GM12878 (cell line): ENCODE results near the gene SERPINB10. TPM values are rescaled to one million over a fixed set of nuclear protein-coding genes. Genes with fewer than 3 reads are reported as not detected.

Experiments
- BCL11A ChIP-seq: IDR thresholded peaks from 2 replicates; pipeline ENCODE4 v1.6.1; 2011; ENCODE audit warnings: low read depth, low read length
- CEBPB ChIP-seq, 2 experiments: fragments of 150-350 bp in 1 of 2; IDR thresholded peaks; 2 replicates each; pipeline ENCODE4 v1.6.1; 2012 to 2014; ENCODE audit warnings: low read depth in 2 of 2, low read length in 2 of 2, borderline replicate concordance in 1 of 2, inconsistent platforms in 1 of 2
- EED ChIP-seq: sonication (generic); IDR thresholded peaks from 2 replicates; pipeline ENCODE4 v1.6.1; 2016; ENCODE audit warnings: antibody characterized with exemption, low read depth
- ETV6 ChIP-seq, 2 experiments: fragments of 450-650 bp in 1 of 2; IDR thresholded peaks in 1 of 2; conservative IDR thresholded peaks in 1 of 2; 2 replicates each; pipeline ENCODE4 v1.6.1; 2014; ENCODE audit warnings: antibody characterized with exemption in 1 of 2, borderline replicate concordance in 1 of 2, low read depth in 1 of 2, mild to moderate bottlenecking in 1 of 2, moderate library complexity in 1 of 2
- FOXM1 ChIP-seq: IDR thresholded peaks from 2 replicates; pipeline ENCODE4 v1.6.1; 2012; ENCODE audit warnings: low read depth, mild to moderate bottlenecking, inconsistent platforms, low read length, moderate library complexity
- IKZF1 ChIP-seq: fragments of 450-650 bp; conservative IDR thresholded peaks from 2 replicates; pipeline ENCODE4 v1.6.1; 2017; ENCODE audit warnings: antibody characterized with exemption, mild to moderate bottlenecking
- IKZF2 ChIP-seq, 2 experiments: fragments of 450-650 bp; IDR thresholded peaks; 2 replicates each; pipeline ENCODE4 v1.6.1; 2017; ENCODE audit warnings: mild to moderate bottlenecking in 2 of 2, moderate library complexity in 2 of 2
- JUND ChIP-seq: IDR thresholded peaks from 2 replicates; pipeline ENCODE4 v1.6.1; 2012; ENCODE audit warnings: low read depth, mild to moderate bottlenecking, low read length, improper control_type of control experiment, moderate library complexity
- MXI1 ChIP-seq: fragments of 150-350 bp; IDR thresholded peaks from 2 replicates; pipeline ENCODE4 v1.6.1; 2011; ENCODE audit warnings: low read depth, mild to moderate bottlenecking, inconsistent platforms, low read length, improper control_type of control experiment
- NBN ChIP-seq: fragments of 450-650 bp; IDR thresholded peaks from 2 replicates; pipeline ENCODE4 v1.6.1; 2016
- PML ChIP-seq: IDR thresholded peaks from 2 replicates; pipeline ENCODE4 v1.6.1; 2012; ENCODE audit warnings: low read length, inconsistent platforms
- POLR2AphosphoS2 ChIP-seq: IDR thresholded peaks from 2 replicates; pipeline ENCODE4 v1.6.1; 2011; ENCODE audit warnings: low read depth, mild to moderate bottlenecking, low read length, improper control_type of control experiment, moderate library complexity
- POU2F2 ChIP-seq: IDR thresholded peaks from 3 replicates; pipeline ENCODE4 v1.6.1; 2011; ENCODE audit warnings: low read depth, mild to moderate bottlenecking, low read length, borderline replicate concordance
- RFX5 ChIP-seq: IDR thresholded peaks from 2 replicates; pipeline ENCODE4 v1.6.1; 2011; ENCODE audit warnings: low read depth, low read length, improper control_type of control experiment
- RUNX3 ChIP-seq: IDR thresholded peaks from 2 replicates; pipeline ENCODE4 v1.6.1; 2012; ENCODE audit warnings: low read length, inconsistent platforms
- SIN3A ChIP-seq: IDR thresholded peaks from 2 replicates; pipeline ENCODE4 v1.6.1; 2012; ENCODE audit warnings: low read depth, low read length, improper control_type of control experiment
- TARDBP ChIP-seq: IDR thresholded peaks from 2 replicates; pipeline ENCODE4 v1.6.1; 2016; ENCODE audit warnings: borderline replicate concordance
- polyA plus RNA-seq, 11 experiments: library from polyadenylated mRNA; depleted of rRNA in 4 of 11; unstranded in 6 of 11; stranded (reverse) in 5 of 11; fragments of >200 nt; fragmentation: Nextera tagmentation in 4 of 11; fragmentation: Illumina TruSeq in 1 of 11; extraction: Ambion mirVana in 4 of 11; extraction: Trizol in 1 of 11; gene quantifications; 1 replicate in 1 of 11; 2 replicates in 10 of 11; pipeline versions ENCODE4 v1.2.1 to v1.2.3, GENCODE V29; 2011 to 2016; ENCODE audit warnings: inconsistent platforms in 2 of 11, missing spikeins in 2 of 11, low read depth in 1 of 11
- total RNA-seq, 4 experiments: library from RNA; depleted of rRNA in 3 of 4; stranded (reverse); fragments of >200 nt in 3 of 4; fragmentation: Illumina TruSeq in 1 of 4; extraction: Trizol in 1 of 4; gene quantifications; 2 replicates each; pipeline versions ENCODE4 v1.2.1 to v1.2.3, GENCODE V29; 2013 to 2021
- TF ChIP-seq, protein P1 (sequence below), 3 experiments: IDR thresholded peaks in 2 of 3; conservative IDR thresholded peaks in 1 of 3; 2 replicates each; pipeline ENCODE4 v1.5.1; 2011; ENCODE audit warnings: low read depth in 3 of 3, low read length in 3 of 3, mild to moderate bottlenecking in 3 of 3, control low read depth in 2 of 3, moderate library complexity in 2 of 3, inconsistent platforms in 1 of 3, mixed read lengths in 1 of 3; ENCODE audit not compliant: control insufficient read depth in 2 of 3, insufficient read depth in 1 of 3; ENCODE audit errors: extremely low read depth in 1 of 3
- TF ChIP-seq, protein P2 (sequence below): fragments of 450-650 bp; IDR thresholded peaks from 2 replicates; pipeline ENCODE4 v1.6.1; 2016; ENCODE audit warnings: mild to moderate bottlenecking
- TF ChIP-seq, protein P3 (sequence below): fragments of 450-650 bp; IDR thresholded peaks from 2 replicates; pipeline ENCODE4 v1.6.1; 2016; ENCODE audit warnings: mild to moderate bottlenecking
- TF ChIP-seq, protein P4 (sequence below): fragments of 450-650 bp; IDR thresholded peaks from 2 replicates; pipeline ENCODE4 v1.6.1; 2017; ENCODE audit warnings: low read depth, mild to moderate bottlenecking, moderate library complexity
- TF ChIP-seq, protein P5 (sequence below): IDR thresholded peaks from 2 replicates; pipeline ENCODE4 v1.6.1; 2011; ENCODE audit warnings: mild to moderate bottlenecking, low read depth, low read length, moderate library complexity; ENCODE audit not compliant: insufficient replicate concordance

The SERPINB10 gene
- total and polyA plus RNA-seq, 10 of the 15 experiments (the other 5 are each of a cell fraction or from before 2014, with no cell fraction given), result 12.0 to 83.5 (median 24.1) TPM

DNA sequence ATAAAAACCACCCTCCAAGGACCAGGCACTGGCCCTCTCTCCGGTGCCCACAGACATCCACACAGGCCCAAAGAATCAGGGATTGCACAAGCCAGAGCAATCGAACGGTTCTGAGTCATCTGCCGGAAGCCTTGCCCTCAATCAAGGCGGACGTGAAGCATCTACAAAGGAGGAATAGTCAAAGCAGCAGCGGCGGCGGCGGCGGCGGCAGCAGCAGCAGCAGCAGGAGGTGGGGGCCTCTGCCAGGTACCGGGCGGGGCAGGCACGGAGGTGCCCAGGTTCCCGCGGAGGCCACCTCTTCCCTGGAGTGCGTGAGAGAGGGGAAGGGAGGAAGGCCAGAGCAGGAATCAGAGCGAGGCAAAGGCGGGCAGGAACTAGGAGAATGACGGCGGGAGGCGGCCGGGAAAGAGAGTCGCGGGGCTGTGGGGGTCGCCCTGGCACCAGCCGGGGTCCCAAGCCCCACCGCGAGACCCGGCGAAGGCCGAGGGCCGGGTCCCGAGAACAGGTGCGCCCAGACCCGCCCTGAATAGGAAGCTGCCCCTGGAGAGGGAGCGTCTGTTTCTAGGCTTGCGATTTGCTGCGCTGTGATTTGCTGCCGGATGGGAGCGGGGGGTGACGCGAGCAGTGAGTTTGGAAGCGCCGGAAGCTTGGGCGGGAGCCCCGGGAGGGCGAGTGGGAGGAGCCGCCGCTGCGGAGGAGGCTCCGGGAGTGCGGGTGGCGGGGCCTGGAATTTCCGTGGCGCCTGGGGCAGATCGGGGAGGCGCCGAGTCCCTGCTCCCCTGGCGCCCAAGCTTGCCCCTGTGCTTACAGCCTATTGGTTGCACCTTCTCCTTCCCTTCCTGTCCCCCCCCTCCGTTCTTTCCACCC, 62.4 kb downstream of the SERPINB10 start, which contains the start of gene SERPINB8 (continued):
- peak; percentile 56; the same call in 2 of the 3 replicates for TF ChIP-seq POU2F2
- TF ChIP-seq JUND, result no peak
- peak in 1 of 2 experiments; percentile 70; a peak in 1 of 4 replicates for TF ChIP-seq CEBPB (IDR thresholded peaks at IDR 0.05; ENCODE audit: borderline replicate concordance in 1 of 2, low read depth in 2 of 2, low read length in 2 of 2)
- no peak for TF ChIP-seq SIN3A
- TF ChIP-seq IKZF2 (IDR thresholded peaks at IDR 0.05), result peak; percentile 61 to 63; a peak in 2 of 4 replicates
- 0 out of 4 replicates have a peak, but pooled peaks of 1 of the 2 experiments have one; percentile 30 for TF ChIP-seq ETV6 (conservative IDR thresholded peaks at IDR 0.05 in 1 of 2, IDR thresholded peaks at IDR 0.05 in 1 of 2; ENCODE audit: borderline replicate concordance in 1 of 2, low read depth in 1 of 2)
- TF ChIP-seq BCL11A, result peak; percentile 11; the same call in 1 of the 2 replicates
- TF ChIP-seq, protein P1, sequence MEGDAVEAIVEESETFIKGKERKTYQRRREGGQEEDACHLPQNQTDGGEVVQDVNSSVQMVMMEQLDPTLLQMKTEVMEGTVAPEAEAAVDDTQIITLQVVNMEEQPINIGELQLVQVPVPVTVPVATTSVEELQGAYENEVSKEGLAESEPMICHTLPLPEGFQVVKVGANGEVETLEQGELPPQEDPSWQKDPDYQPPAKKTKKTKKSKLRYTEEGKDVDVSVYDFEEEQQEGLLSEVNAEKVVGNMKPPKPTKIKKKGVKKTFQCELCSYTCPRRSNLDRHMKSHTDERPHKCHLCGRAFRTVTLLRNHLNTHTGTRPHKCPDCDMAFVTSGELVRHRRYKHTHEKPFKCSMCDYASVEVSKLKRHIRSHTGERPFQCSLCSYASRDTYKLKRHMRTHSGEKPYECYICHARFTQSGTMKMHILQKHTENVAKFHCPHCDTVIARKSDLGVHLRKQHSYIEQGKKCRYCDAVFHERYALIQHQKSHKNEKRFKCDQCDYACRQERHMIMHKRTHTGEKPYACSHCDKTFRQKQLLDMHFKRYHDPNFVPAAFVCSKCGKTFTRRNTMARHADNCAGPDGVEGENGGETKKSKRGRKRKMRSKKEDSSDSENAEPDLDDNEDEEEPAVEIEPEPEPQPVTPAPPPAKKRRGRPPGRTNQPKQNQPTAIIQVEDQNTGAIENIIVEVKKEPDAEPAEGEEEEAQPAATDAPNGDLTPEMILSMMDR (IDR thresholded peaks at IDR 0.05 in 2 of 3, conservative IDR thresholded peaks at IDR 0.05 in 1 of 3; ENCODE audit: control insufficient read depth in 2 of 3, extremely low read depth in 1 of 3, insufficient read depth in 1 of 3, low read depth in 3 of 3, low read length in 3 of 3), result no peak
- peak; percentile 64 for TF ChIP-seq POLR2AphosphoS2
- 0 out of 2 replicates have a peak, but pooled peaks have one; percentile 19 for TF ChIP-seq NBN
- peak; percentile 31 for TF ChIP-seq RUNX3
- TF ChIP-seq IKZF1, result peak; percentile 90
- TF ChIP-seq MXI1, result no peak
- TF ChIP-seq EED, result peak; percentile 55
- peak; percentile 83; the same call in 1 of the 2 replicates for TF ChIP-seq PML
- TF ChIP-seq, protein P2, sequence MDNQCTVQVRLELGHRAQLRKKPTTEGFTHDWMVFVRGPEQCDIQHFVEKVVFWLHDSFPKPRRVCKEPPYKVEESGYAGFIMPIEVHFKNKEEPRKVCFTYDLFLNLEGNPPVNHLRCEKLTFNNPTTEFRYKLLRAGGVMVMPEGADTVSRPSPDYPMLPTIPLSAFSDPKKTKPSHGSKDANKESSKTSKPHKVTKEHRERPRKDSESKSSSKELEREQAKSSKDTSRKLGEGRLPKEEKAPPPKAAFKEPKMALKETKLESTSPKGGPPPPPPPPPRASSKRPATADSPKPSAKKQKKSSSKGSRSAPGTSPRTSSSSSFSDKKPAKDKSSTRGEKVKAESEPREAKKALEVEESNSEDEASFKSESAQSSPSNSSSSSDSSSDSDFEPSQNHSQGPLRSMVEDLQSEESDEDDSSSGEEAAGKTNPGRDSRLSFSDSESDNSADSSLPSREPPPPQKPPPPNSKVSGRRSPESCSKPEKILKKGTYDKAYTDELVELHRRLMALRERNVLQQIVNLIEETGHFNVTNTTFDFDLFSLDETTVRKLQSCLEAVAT, result peak; percentile 100
- 0 out of 2 replicates have a peak, but pooled peaks have one; percentile 1 for TF ChIP-seq FOXM1
- TF ChIP-seq, protein P3, sequence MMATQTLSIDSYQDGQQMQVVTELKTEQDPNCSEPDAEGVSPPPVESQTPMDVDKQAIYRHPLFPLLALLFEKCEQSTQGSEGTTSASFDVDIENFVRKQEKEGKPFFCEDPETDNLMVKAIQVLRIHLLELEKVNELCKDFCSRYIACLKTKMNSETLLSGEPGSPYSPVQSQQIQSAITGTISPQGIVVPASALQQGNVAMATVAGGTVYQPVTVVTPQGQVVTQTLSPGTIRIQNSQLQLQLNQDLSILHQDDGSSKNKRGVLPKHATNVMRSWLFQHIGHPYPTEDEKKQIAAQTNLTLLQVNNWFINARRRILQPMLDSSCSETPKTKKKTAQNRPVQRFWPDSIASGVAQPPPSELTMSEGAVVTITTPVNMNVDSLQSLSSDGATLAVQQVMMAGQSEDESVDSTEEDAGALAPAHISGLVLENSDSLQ, result peak; percentile 76
- TF ChIP-seq TARDBP, result no peak
- TF ChIP-seq, protein P4, sequence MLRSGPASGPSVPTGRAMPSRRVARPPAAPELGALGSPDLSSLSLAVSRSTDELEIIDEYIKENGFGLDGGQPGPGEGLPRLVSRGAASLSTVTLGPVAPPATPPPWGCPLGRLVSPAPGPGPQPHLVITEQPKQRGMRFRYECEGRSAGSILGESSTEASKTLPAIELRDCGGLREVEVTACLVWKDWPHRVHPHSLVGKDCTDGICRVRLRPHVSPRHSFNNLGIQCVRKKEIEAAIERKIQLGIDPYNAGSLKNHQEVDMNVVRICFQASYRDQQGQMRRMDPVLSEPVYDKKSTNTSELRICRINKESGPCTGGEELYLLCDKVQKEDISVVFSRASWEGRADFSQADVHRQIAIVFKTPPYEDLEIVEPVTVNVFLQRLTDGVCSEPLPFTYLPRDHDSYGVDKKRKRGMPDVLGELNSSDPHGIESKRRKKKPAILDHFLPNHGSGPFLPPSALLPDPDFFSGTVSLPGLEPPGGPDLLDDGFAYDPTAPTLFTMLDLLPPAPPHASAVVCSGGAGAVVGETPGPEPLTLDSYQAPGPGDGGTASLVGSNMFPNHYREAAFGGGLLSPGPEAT, result peak; percentile 58
- TF ChIP-seq, protein P5, sequence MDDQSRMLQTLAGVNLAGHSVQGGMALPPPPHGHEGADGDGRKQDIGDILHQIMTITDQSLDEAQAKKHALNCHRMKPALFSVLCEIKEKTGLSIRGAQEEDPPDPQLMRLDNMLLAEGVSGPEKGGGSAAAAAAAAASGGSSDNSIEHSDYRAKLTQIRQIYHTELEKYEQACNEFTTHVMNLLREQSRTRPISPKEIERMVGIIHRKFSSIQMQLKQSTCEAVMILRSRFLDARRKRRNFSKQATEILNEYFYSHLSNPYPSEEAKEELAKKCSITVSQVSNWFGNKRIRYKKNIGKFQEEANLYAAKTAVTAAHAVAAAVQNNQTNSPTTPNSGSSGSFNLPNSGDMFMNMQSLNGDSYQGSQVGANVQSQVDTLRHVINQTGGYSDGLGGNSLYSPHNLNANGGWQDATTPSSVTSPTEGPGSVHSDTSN, result peak; percentile 61
- TF ChIP-seq RFX5, result peak; percentile 62; the same call in 1 of the 2 replicates
